Central memory CD4-positive, alpha-beta T cell (primary cell): ENCODE data around the gene MC1R.
A peak's percentile ranks its signal among the peaks of the same experiment; 100 is the strongest.
"Not testable (repeated sequence)": the region's sequence is repeated elsewhere in the genome, so short reads cannot be mapped to it uniquely, and the experiment has no call there.

Source experiments
- DNase-seq: peaks from one replicate; pipeline ENCODE4 v3.0.0; 2022

Gene MC1R

GRCh38 chr16:89914642-89915285, 3.9 kb upstream of the MC1R start:
- not testable (repeated sequence) for DNase-seq

- no peak for DNase-seq
Measured at GRCh38 chr16:89915303-89916232, 3.1 kb upstream of the MC1R start.

GRCh38 chr16:89917773-89918452, 749 bp upstream of the MC1R start:
- DNase-seq, result peak; percentile 81

GRCh38 chr16:89919535-89920406, 1.1 kb downstream of the MC1R start:
- no peak for DNase-seq

GRCh38 chr16:89920723-89921122, 2.1 kb downstream of the MC1R start:
- DNase-seq, result no peak

GRCh38 chr16:89921131-89921701, 2.6 kb downstream of the MC1R start:
- no peak for DNase-seq

GRCh38 chr16:89921702-89922476, 3.2 kb downstream of the MC1R start:
- no peak for DNase-seq

- DNase-seq, result no peak
Measured at GRCh38 chr16:89922477-89922883, 3.8 kb downstream of the MC1R start.

- no peak for DNase-seq
Measured at GRCh38 chr16:89922884-89923639, 4.4 kb downstream of the MC1R start, which contains the start of gene TUBB3. Gene TUBB3, plus strand, starts transcription at chr16:89923342. Its CDS starts 60 bp downstream, at chr16:89923402.

GRCh38 chr16:89923640-89924296, 5.1 kb downstream of the MC1R start:
- no peak for DNase-seq

- peak; percentile 32 for DNase-seq
Measured at GRCh38 chr16:89924297-89924924, 5.7 kb downstream of the MC1R start.

GRCh38 chr16:89924925-89925307, 6.3 kb downstream of the MC1R start:
- DNase-seq, result no peak

GRCh38 chr16:89925596-89926079, 7.0 kb downstream of the MC1R start:
- no peak for DNase-seq

- no peak for DNase-seq
Measured at GRCh38 chr16:89931305-89931896, 12.7 kb downstream of the MC1R start.

- no peak for DNase-seq
Measured at GRCh38 chr16:89931964-89932363, 13.3 kb downstream of the MC1R start.

GRCh38 chr16:89934019-89934418, 15.4 kb downstream of the MC1R start:
- DNase-seq, result not testable (repeated sequence)

- DNase-seq, result no peak
Measured at GRCh38 chr16:89934611-89935553, 16.2 kb downstream of the MC1R start.

- DNase-seq, result not testable (repeated sequence)
Measured at GRCh38 chr16:89935620-89936019, 17.0 kb downstream of the MC1R start.
